VCaP (cell line): ENCODE results near the gene ROPN1L.

Source experiments
- H3K27ac ChIP-seq: fragments of 450-650 bp; 2 replicates; pipeline ENCODE4 v1.5.1; 2017
- CTCF ChIP-seq: fragments of 450-650 bp; conservative IDR thresholded peaks from 2 replicates; pipeline ENCODE4 v1.5.1; 2017; ENCODE audit warnings: mild to moderate bottlenecking, moderate library complexity

ROPN1L gene

GRCh38 chr5:10474521-10475075, 32.9 kb downstream of the ROPN1L start:
- no peak for TF ChIP-seq CTCF
- H3K27ac ChIP-seq = no peak overlapping the region

DNA sequence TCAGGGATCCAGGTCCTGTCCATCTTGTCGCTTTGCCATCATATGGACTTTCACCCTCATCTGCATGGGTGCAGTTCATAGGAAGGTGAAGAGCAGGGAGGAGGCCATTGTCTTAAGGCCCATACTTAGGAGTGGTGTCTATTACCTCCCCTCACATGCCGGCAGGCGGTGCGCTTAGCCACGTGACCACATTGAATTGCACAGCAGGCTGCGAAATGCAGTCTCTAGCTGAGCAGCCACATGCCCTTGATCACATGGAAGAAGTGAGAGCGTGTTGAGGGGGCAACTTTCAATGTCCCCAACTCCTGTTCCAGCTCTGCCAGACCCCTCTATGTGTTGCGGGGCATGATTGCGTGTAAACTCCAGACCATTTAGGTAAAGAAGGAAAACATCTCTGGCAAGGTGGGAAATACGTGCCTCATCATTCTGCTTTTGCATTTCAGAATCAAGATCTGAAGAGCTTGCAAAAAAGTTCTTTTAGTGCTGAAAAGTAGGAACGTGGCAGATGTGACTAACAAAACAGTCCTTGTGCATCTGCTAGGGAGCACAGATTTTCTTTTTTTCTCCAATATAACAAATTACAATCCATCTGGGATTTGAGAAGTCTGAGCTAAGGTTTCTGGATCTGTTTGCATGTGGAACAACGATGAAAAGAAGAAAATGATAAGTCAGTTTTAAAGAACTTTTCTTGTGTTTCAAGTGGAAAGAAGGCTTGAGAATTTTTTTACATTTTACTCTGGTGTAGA, 34.4 kb downstream of the ROPN1L start:
- no peak for TF ChIP-seq CTCF

DNA sequence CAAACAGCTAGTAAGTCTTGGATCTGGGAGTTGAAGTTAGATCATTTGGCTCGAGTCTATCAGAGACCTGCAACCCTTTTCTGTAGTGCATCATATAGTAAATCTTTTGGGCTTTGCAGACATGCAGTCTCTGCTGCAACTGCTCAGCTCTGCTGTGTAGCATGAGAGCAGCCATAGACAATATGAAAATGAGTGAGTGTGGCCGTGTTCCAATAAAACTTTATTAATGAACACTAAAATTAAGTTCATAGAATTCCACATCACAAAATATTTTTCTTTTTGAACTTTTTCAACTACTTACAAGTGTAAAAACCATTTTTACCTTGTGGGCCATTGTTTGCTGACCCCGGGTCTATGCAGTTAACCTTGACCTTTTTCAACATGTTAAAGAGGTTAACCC, 35.2 kb downstream of the ROPN1L start:
- H3K27ac ChIP-seq = no peak overlapping the region
- TF ChIP-seq CTCF = no peak

More for the DNA sequence above, 34.4 kb downstream of the ROPN1L start:
- no peak overlapping the region for H3K27ac ChIP-seq

- no peak for TF ChIP-seq CTCF
Observed at GRCh38 chr5:10477943-10478342, 36.3 kb downstream of the ROPN1L start.

DNA sequence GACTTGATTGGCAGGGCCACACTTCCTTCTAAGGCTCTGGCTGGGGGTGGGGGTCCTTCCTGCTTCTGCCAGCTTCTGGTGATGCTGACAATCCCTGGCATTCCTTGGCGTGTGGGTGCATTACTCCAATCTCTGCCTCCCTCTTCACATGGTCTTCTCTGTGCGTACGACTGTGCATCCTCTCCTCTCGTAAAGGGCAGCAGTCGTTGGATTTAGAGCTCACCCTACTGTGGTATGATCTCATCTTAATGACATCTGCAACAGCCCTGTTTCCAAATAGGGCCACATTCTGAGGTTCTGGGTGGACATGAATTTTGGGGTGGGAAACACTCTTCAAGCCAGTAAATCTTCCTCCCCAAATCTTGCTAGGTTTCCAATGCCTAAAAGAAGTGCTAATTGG, 36.8 kb downstream of the ROPN1L start:
- no peak for TF ChIP-seq CTCF
- H3K27ac ChIP-seq = no peak overlapping the region

More at GRCh38 chr5:10477943-10478342, 36.3 kb downstream of the ROPN1L start:
- no peak overlapping the region for H3K27ac ChIP-seq

DNA sequence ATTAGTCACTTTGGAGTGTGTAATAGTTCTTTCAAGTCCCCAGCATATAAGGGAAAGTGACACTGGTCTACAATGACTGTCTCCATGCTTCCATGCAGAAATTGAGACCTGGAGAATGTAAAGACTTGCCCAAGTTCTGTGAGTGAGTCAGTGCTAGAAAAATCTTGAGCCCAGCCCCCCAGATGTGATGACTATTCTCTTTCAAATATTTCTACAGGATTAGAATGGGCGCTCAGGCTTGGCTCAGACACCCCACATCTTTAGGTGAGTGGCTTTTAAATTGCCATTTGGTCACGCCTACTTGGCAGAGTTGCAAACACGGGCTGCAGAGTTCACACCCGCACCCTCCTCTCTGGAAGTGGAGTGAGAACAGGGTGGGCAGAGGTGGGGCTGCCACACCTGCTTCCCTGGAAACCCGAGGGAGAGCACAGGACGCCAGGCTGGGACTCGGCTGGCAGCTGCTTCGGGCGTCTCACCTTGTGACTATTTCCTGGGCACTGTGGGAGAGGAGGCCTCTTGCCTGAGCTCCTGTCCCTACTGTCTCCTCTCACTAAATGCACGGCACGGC, 37.6 kb downstream of the ROPN1L start:
- H3K27ac ChIP-seq = no peak overlapping the region
- no peak for TF ChIP-seq CTCF

- H3K27ac ChIP-seq = no peak overlapping the region
- TF ChIP-seq CTCF = no peak
Observed at GRCh38 chr5:10480237-10480985, 38.7 kb downstream of the ROPN1L start.
